Measurements from ENCODE around the gene RNF14.

DNA sequence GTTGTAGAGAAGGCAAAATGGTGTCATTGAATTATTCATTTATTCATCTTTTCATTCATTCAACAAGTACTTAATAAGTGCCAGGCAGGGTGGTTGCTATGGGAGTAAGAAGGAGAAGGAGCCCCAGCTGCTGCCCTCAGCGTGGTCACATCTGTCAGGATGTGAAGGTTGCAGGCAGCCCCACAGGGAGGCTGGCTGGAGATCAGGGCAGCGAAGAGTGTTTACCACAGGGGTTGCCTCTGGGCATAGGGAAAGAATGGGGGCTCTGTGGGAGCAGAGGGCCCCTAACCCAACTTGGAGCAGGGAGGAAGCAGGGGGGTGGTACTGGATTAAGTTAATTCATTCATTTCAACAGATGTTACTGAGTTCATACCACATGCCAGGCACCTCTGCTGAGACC lies 16.9 kb upstream of the RNF14 start:
- TF ChIP-seq, protein P1, sequence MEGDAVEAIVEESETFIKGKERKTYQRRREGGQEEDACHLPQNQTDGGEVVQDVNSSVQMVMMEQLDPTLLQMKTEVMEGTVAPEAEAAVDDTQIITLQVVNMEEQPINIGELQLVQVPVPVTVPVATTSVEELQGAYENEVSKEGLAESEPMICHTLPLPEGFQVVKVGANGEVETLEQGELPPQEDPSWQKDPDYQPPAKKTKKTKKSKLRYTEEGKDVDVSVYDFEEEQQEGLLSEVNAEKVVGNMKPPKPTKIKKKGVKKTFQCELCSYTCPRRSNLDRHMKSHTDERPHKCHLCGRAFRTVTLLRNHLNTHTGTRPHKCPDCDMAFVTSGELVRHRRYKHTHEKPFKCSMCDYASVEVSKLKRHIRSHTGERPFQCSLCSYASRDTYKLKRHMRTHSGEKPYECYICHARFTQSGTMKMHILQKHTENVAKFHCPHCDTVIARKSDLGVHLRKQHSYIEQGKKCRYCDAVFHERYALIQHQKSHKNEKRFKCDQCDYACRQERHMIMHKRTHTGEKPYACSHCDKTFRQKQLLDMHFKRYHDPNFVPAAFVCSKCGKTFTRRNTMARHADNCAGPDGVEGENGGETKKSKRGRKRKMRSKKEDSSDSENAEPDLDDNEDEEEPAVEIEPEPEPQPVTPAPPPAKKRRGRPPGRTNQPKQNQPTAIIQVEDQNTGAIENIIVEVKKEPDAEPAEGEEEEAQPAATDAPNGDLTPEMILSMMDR (IDR thresholded peaks at IDR 0.05) = no peak
- TF ChIP-seq POLR2A (IDR thresholded peaks at IDR 0.05) = no peak
